Stimulated activated CD4-positive, alpha-beta T cell treated with anti-CD3 and anti-CD28 coated beads, Interleukin-12 subunit alpha, Interleukin-12 subunit beta, amount 100 ng/mL, for 48 hours (primary cell): ENCODE results near the gene AHCYL1.
A peak's percentile ranks its signal among the peaks of the same experiment; 100 is the strongest.
"Not testable (repeated sequence)": the region's sequence is repeated elsewhere in the genome, so short reads cannot be mapped to it uniquely, and the experiment has no call there.

Source experiments
- DNase-seq, 3 donors: peaks; one replicate each; pipeline ENCODE4 v3.0.0-alpha.2; 2020; ENCODE audit warnings: low read depth in 2 of 3, low spot score in 1 of 3

Gene AHCYL1

DNA sequence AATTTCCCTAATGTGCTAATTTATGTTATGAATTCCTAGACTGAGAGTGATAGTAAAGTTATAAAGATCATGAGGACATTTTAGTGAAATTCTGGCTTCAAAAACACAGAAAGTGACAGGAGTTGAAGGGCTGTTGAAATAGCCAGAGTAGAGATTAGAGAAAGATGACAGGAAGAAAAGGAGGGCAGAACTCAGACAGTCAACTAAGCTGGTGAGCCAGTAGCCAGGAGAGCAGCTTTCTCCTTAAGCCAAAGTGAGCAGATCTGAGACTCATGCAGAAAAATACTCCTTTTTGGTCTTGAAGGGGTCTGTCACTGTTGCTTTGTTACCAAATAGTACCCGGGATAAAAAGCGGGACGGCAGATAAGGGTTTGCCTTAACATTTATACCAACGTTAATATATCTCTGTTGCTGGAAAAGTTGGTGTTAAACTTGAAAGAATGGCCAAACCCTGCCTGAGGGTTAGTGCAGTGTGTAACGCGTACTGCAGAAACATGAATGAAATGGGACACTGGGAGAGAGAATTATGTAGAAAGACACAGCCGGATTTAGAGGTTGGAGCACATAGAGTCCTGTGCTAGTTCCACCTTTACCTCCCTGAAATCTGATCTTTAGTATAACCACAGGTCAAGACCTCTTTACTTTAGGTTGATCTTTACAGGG, 12.8 kb downstream of the AHCYL1 start:
- no peak for DNase-seq

- DNase-seq: no peak
These were observed 13.3 kb downstream of the AHCYL1 start for GRCh38 chr1:109997867-109998229.

GRCh38 chr1:110002695-110003094, 18.1 kb downstream of the AHCYL1 start:
- no peak for DNase-seq

- DNase-seq: peak; percentile 31 to 46 (median 41)
These were observed 19.3 kb downstream of the AHCYL1 start for GRCh38 chr1:110003747-110004428.

DNA sequence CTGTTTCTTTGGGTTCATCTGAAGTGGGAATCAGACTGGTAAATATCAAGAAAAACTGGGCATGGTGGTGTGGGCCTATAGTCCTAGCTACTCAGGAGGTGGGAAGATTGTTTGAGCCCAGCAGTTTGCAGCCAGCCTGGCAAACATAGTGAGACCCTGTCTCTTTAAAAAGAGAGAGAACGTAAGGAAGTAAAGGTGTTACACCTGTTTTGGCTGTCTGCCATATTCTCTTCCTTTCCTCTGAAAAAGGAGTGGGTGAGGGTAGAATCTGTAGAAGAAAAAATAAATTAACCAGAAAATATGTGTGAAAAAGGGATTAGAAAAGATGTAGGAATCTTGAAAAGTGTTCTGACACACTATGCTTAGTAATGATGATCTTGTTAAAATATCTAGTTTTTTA, 20.0 kb downstream of the AHCYL1 start:
- DNase-seq: no peak

- DNase-seq: no peak
These were observed 21.4 kb downstream of the AHCYL1 start for GRCh38 chr1:110005971-110006370.

GRCh38 chr1:110006516-110006915, 22.0 kb downstream of the AHCYL1 start:
- no peak for DNase-seq

DNA sequence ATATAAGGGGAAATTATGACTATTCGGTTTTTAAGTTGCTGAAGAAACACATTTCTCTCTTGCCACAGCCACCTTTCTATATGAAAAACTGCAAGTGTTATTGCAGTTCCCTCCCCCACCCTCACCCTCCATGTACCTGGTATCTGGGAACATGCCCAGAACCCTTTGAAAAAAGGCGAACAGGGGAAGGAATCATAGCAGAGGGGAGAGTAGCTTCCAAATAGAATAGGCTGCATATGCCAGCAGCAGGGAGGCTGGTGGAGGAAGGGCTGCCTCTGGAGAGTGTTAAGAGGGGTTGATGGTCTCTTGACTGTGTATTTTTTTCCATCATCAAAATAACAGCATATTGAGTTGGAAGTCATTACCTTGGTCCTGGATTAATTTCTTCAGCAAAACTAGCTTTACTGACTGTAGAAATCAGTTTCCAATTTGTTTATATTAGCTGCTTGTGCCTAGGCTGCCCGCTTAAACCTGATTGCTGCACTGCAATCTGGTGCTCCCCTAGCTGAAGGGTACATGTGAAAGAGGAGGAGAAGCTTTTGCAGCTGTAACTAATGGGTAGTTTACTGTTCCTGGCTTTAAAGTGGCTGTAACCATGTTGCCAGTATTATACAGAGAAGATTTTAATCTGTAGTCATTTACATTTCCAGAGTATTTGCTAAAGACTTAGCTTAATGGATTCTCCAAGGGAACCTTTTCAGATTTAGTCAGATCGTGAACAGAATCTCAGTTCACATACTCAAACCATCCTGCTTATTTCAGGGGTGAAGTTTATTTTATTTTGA, 22.7 kb downstream of the AHCYL1 start:
- no peak for DNase-seq

DNA sequence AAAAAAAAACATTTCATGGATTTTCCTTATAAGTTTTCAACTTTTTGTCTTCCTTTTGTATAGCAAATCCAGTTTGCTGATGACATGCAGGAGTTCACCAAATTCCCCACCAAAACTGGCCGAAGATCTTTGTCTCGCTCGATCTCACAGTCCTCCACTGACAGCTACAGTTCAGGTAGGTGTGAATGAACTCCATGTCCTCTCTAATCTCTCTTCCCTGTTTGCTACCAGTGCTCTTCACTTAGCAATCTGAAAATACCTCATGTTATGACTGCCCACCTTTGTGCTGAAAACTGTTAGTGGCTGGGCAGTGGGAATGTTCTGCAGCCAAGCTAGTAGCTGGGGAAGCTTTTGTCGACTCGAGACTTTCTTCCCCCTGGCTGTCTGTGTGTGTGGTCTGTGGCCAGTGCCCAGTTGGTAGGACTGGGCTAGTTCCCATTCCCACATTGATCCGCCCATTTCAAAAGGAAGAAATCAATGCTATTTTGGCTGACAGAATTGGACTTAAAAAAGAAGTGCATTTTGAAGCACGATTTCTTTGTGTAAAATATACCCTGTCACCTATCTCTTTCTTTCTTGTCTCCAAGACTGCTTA, 24.5 kb downstream of the AHCYL1 start:
- DNase-seq: no peak

- DNase-seq: peak in 1 of 3 donors; percentile 13
These were observed 27.0 kb downstream of the AHCYL1 start for GRCh38 chr1:110011527-110012041.

- DNase-seq: no peak
These were observed 27.7 kb downstream of the AHCYL1 start for GRCh38 chr1:110012100-110012780.

GRCh38 chr1:110017792-110018191, 33.2 kb downstream of the AHCYL1 start:
- no peak for DNase-seq

- no peak for DNase-seq
These were observed 33.8 kb downstream of the AHCYL1 start for GRCh38 chr1:110018396-110018795.

GRCh38 chr1:110019770-110020169, 35.2 kb downstream of the AHCYL1 start:
- DNase-seq: no peak

GRCh38 chr1:110021285-110021684, 36.7 kb downstream of the AHCYL1 start:
- DNase-seq: no peak

- no peak for DNase-seq
These were observed 40.0 kb downstream of the AHCYL1 start for GRCh38 chr1:110024613-110025012.

GRCh38 chr1:110030687-110031086, 46.1 kb downstream of the AHCYL1 start:
- not testable (repeated sequence) for DNase-seq

- DNase-seq: no peak
These were observed 47.8 kb downstream of the AHCYL1 start for GRCh38 chr1:110032327-110032726.

- DNase-seq: no peak
These were observed 48.9 kb downstream of the AHCYL1 start for GRCh38 chr1:110033421-110033820.

DNA sequence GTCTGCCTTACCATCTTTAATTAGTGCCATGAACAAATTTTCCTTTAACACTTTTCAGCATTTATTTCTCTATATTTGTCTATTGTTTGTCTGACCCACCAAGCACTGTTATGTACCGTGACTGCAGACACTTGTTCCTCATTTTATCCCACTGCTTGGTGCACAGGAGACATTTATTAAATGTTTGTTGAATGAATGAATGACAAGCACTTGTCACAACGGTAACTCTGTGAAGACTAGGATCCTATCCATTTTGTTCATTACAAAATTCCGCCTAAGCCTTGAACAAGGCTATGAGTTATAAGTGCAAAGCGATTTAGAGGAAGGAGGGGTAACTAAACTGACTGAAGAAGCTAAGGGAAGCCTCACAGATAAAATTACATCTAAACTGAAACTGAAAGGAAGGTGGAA, 49.5 kb downstream of the AHCYL1 start:
- DNase-seq: no peak
